Hematopoietic multipotent progenitor cell treated with erythropoietin and hydrocortisone succinate and interleukin-3 and kit ligand, for 6 days (in vitro differentiated cells): ENCODE measurements around the gene PANX1.
A peak's percentile ranks its signal among the peaks of the same experiment; 100 is the strongest.
"Not testable (repeated sequence)": the region's sequence is repeated elsewhere in the genome, so short reads cannot be mapped to it uniquely, and the experiment has no call there.

Source experiments
- DNase-seq: peaks from one replicate; pipeline ENCODE4 v3.0.0-alpha.2; 2015

The PANX1 gene

GRCh38 chr11:94150704-94151685 lies 22.4 kb downstream of the PANX1 start:
- DNase-seq: no peak

GRCh38 chr11:94151903-94152677 lies 23.4 kb downstream of the PANX1 start:
- no peak for DNase-seq

- no peak for DNase-seq
Measured at GRCh38 chr11:94152678-94153065, 24.0 kb downstream of the PANX1 start.

GRCh38 chr11:94153320-94153719 lies 24.7 kb downstream of the PANX1 start:
- no peak for DNase-seq

GRCh38 chr11:94154095-94154856 lies 25.6 kb downstream of the PANX1 start:
- DNase-seq: no peak

GRCh38 chr11:94157339-94157738 lies 28.7 kb downstream of the PANX1 start:
- not testable (repeated sequence) for DNase-seq

- no peak for DNase-seq
Measured at GRCh38 chr11:94168882-94169281, 40.2 kb downstream of the PANX1 start.

GRCh38 chr11:94169516-94169915 lies 40.9 kb downstream of the PANX1 start:
- no peak for DNase-seq

- DNase-seq: no peak
Measured at GRCh38 chr11:94169930-94170545, 41.4 kb downstream of the PANX1 start.

GRCh38 chr11:94170953-94171352 lies 42.3 kb downstream of the PANX1 start:
- DNase-seq: no peak

- DNase-seq: peak; percentile 73
Measured at GRCh38 chr11:94171693-94172440, 43.2 kb downstream of the PANX1 start.

- DNase-seq: no peak
Measured at GRCh38 chr11:94175535-94175934, 46.9 kb downstream of the PANX1 start.

- DNase-seq: no peak
Measured at GRCh38 chr11:94178331-94178730, 49.7 kb downstream of the PANX1 start.

- no peak for DNase-seq
Measured at GRCh38 chr11:94179696-94180095, 51.1 kb downstream of the PANX1 start.

GRCh38 chr11:94181526-94181925 lies 52.9 kb downstream of the PANX1 start:
- DNase-seq: no peak

- no peak for DNase-seq
Measured at GRCh38 chr11:94181943-94182342, 53.3 kb downstream of the PANX1 start.

GRCh38 chr11:94183251-94183885 lies 54.7 kb downstream of the PANX1 start:
- no peak for DNase-seq

GRCh38 chr11:94183886-94184264 lies 55.2 kb downstream of the PANX1 start:
- DNase-seq: peak; percentile 70

- no peak for DNase-seq
Measured at GRCh38 chr11:94184362-94184761, 55.7 kb downstream of the PANX1 start.

- no peak for DNase-seq
Measured at GRCh38 chr11:94184846-94185245, 56.2 kb downstream of the PANX1 start.

- no peak for DNase-seq
Measured at GRCh38 chr11:94185416-94186084, 56.9 kb downstream of the PANX1 start.
